Activated naive CD4-positive, alpha-beta T cell treated with Interleukin-2 at 50 U/mL for 16 hours (primary cell): ENCODE measurements around the gene LANCL2.
"Not testable (repeated sequence)": the region's sequence is repeated elsewhere in the genome, so short reads cannot be mapped to it uniquely, and the experiment has no call there.

Source experiments
- DNase-seq: peaks from one replicate; pipeline ENCODE4 v3.0.0-alpha.2; 2020

Gene LANCL2

GRCh38 chr7:55438757-55439525 is 73.8 kb downstream of the LANCL2 start:
- DNase-seq: no peak

GRCh38 chr7:55439627-55440026 is 74.5 kb downstream of the LANCL2 start:
- no peak for DNase-seq

DNA sequence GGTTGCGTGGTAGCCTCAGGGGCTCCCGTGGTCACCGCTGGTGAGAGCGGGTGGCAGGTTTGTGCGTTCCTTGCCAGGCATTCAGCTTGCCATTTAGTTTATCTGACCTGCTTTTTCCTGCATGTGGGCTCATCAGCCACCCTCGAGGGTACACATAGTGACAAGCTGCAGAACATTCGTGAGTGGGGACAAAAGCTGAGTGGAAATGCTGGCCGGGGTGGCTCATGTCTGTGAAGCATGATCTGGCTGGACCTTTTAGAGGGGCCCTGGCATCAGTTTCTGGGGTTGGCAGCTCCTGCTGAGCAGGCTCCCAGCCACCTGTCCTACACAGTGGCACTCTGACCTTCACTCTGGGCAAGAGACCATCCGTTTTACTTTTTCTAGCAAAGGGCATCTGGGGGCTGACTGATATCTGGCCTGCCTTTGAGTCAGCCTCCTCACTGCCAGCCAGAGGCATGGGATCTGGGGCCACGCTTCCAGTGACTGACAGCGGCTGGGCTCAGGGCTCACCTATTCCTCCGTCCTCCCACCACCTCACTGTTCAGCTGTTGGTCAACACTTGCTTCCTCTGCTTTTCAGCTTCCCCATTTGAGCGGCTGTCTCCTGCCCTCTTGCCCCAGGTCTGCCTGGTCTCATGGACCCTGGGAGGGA is 75.0 kb downstream of the LANCL2 start:
- no peak for DNase-seq

DNA sequence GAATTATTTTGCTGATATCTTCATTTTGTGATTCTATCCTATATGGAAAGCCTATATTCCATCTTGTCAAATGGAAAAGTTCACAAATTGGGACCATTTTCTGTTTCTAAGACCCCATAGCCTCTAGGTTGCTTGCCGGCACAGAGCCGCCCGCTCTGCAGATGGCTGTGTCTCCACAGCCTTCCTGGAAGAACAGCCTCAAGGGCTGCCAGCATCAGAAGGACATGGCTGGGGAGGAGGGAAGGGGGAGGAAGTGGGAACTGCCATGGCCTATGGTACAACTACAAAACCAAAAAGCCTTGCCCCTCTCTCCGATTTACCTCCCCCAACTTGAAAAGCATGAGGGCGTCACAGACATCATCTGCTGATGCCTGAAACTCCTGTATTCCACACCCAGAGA is 75.9 kb downstream of the LANCL2 start:
- DNase-seq: no peak

GRCh38 chr7:55441774-55442522 is 76.8 kb downstream of the LANCL2 start:
- DNase-seq: no peak

DNA sequence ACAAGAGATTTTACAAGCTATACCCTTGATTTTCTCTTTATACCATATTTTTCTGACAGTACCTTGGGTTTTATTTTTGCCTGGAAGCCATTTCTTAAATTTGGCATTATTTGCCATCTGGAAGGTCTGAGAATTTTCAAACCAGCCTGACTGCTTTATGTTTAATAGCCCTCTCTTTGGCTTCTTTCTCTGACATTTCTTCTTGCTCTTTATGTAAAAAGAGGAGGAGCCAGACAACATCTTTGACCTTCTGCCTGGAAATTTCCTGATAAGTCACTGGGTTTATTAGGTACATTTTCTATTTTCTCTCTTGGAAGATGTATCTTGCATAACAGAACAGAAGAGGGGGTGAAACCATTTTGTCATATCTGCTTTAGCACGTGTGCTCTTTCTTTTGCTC is 79.6 kb downstream of the LANCL2 start:
- DNase-seq: no peak

DNA sequence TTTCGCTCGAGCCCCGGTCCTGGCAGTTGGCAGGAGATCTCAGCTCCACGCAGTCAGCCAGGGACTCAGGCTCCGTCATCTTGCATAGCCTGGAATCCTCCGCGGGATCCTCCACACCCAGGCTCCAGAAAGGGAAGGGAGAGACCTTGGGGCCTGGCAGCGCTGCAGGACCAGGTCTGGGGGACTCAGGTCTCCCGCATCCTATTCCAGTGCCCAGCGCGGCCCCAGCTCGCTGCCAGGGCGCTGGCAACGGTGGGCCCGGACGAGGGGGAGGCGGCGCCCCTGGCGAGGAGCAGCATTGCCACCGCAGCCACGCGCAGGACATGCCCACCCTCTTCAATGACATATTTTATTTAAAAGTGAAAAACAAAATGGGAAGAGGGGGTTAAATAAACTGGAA is 83.4 kb downstream of the LANCL2 start:
- DNase-seq: no peak

GRCh38 chr7:55449205-55449991 is 84.3 kb downstream of the LANCL2 start:
- no peak for DNase-seq

GRCh38 chr7:55449992-55450535 is 84.9 kb downstream of the LANCL2 start:
- no peak for DNase-seq

DNA sequence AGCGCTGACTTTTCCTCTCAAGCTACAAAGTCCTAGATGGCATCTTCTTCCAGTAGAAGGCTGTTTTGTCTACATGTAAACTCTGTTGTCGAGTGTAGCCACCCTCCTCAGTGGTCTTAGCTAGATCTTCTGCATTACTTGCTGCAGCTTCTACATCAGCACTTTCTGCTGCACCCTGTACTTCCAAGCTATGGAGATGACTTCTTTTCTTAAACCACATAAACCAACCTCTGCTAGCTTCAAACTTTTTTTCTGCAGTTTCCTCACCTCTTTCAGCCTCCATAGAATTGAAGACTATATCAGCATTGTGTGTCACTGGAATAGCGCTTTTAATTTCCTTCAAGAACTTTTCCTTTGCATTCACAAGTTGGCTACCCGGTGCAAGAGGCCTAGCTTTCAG is 87.8 kb downstream of the LANCL2 start:
- DNase-seq: no peak

DNA sequence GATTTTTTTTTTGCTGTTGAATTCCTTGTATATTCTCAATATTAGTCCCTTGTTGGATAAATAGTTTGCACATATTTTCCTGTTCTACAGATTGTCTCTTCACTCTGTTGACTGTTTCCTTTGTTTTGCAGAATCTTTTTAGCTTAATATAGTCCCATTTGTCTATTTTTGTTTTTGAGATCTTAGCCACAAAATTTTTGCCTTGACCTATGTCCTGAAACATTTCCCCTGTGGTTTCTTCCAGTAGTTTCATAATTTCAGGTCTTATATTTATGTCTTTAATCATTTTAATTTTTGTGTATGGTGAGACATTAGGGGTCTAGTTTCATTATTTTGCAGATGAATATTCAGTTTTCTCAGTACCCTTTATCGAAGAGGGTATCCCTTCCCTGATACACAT is 92.7 kb downstream of the LANCL2 start:
- no peak for DNase-seq

DNA sequence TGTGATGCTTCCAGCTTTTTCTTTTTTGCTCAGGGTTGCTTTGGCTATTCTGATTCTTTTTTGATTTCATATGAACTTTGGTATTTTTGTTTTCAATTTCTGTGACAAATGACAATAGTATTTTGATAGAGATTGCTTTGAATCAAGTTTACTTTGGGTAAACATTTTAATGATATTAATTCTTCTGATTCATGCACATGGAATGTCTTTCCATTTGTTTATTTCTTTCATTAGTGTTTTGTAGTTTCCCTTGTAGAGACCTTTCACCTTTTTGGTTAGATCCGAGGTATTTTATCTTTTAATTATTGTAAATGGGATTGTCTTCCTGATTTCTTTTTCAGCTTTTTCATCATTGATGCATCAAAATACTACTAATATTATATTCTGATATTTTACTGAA is 93.2 kb downstream of the LANCL2 start:
- DNase-seq: no peak

GRCh38 chr7:55463686-55464262 is 98.6 kb downstream of the LANCL2 start:
- DNase-seq: no peak

DNA sequence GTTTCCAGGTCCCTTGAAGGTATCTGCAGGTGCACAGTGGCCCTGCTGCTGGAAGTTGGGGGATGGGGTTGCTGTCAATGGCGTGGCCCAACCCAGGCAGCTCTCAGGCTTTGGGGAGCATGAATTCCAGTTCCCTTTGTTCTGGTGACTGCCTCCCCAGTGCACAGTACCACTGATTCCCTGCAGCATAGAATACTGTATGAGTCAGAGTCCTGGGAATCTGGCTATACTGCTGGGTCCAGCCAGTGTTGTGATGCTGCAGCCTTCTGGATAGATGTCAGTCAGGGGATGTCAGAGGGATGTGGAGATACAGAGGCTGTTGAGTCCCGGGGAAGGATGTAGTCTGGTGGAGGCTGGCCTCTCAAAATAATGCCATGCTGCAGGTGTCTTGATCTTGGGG is 99.3 kb downstream of the LANCL2 start:
- DNase-seq: no peak

- no peak for DNase-seq
Observed at GRCh38 chr7:55465691-55466090, 100.6 kb downstream of the LANCL2 start.

DNA sequence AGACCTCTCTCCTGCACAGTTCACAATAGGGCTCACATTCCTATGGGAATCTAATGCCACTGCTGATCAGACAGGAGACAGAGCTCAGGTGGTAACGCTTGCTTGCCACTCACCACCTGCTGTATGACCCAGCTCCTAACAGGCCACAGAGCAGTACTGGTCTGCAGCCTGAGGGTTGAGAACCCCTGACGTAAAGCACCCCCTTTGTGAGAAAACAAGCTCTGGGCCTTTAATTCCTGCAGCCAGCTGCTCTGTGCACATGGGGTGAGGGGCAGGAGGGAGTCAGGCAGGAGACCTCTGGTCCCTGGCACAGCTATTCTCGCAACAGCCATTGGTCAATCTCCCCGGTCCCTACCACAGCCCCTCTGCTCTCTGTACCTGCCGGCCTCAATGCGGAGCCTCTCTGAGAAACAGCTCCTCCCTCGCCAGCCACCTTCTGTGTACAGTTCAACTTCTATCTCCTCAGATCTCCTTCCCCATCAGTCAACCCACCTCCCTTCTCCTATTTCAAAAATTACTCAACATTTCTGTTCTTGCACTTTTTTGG is 102.0 kb downstream of the LANCL2 start:
- DNase-seq: no peak

GRCh38 chr7:55468495-55468894 is 103.4 kb downstream of the LANCL2 start:
- no peak for DNase-seq

GRCh38 chr7:55469271-55469681 is 104.1 kb downstream of the LANCL2 start:
- no peak for DNase-seq

GRCh38 chr7:55469721-55470120 is 104.6 kb downstream of the LANCL2 start:
- no peak for DNase-seq

DNA sequence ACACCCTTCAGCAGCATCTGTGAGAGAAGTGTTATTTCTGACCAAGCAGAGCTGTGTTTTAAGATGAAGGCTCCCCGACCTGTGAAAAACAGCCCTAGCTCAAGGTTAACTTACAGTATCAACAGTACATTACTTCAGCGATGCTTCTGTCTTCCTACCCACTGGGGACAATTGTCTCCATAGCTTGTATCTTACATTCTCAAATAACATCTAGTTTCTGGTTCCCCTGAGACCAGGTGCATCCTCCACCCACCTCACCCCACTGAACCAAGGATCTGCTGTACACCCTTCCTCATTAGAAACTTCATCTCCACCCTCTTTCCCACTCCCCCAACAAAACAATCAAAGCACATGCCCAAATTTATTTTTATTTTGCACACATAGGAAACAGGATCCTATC is 105.1 kb downstream of the LANCL2 start:
- DNase-seq: no peak

DNA sequence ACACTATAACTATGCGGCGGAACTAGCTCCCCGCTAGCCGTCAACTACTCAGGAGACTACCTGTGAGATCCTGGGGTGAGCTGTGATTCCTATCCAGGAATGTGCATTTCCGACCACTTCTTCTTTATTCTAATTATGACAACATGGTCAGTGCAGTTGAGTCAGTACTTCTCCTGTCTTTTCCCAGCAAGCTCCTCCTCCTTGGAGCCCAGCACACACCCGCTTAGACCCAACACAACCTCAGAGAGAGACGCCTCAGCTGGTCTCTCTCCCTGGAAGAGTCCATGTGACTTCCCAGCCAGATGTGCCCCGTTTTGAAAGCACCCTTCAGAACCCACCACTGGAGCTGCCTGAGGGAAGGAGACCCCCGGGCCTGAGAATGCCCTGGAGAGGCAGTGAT is 106.5 kb downstream of the LANCL2 start:
- DNase-seq: not testable (repeated sequence)

DNA sequence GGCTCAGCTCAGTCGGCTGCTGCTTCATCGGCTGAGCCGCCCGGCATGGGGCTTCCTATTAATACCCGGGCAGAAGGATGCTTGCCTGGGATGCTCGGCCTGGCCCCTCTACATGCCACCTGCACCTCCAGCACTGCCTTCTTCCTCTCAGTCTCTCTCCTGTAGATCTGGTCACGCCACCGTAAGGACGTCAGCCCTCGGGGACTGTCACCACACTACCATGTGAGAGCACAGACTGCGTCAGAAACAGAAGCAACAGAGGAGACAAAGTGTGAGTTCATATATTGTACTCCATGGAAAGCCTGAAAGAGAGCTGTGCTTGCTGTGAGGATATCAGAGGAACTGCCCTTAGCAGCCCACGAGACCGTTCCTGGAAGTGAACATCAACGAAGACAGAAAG is 107.3 kb downstream of the LANCL2 start:
- DNase-seq: not testable (repeated sequence)
